ENCODE data around the gene NAA80.

- TF ChIP-seq RARB (CRISPR knock-in tag; IDR thresholded peaks at IDR 0.05) (no peak), PATZ1 (CRISPR knock-in tag; IDR thresholded peaks at IDR 0.05; ENCODE audit: borderline replicate concordance) (no peak), GLIS3 (CRISPR knock-in tag; IDR thresholded peaks at IDR 0.05) (no peak), OSR1 (CRISPR knock-in tag; IDR thresholded peaks at IDR 0.05) (no peak), ZFP30 (CRISPR knock-in tag; IDR thresholded peaks at IDR 0.05) (no peak)
These were observed 33.2 kb downstream of the NAA80 start for GRCh38 chr3:50266017-50266416.

All from SK-N-SH treated with all-trans-retinoic acid at 6 μM for 48 hours (cell line).